ENCODE data around the gene SH3RF3. TPM values are rescaled to one million over a fixed set of nuclear protein-coding genes. Genes with fewer than 3 reads are reported as not detected.
"Not testable (repeated sequence)": the region's sequence is repeated elsewhere in the genome, so short reads cannot be mapped to it uniquely, and the experiment has no call there.

The SH3RF3 gene
- total RNA-seq, 1 donor from 2014 or later: 1.3 TPM

DNA sequence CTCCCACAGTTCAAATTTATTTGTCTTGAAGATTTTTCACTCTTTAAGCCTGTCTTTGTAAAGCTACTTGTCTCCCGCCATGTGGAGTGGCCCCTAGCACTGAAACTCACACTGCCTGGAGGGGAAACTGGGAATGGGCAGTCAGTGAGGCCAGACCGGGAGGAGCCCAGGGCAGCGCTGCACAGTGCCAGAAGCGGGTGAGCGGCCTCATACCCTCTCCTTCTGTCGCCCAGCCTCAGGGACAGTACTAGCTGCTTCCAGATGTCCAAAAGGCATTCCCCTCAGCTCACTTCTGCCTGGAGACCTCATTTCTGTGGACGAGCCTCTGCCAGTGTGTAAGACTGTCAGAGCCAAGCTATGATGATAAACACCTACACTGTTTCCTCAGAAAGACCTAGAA is 404.8 kb downstream of the SH3RF3 start:
- Mint-ChIP-seq H3K4me3 (ENCODE audit: low read depth) (no peak overlapping the region), H3K36me3 (ENCODE audit: insufficient read depth) (peaks cover 7% of the 10 kb centered on the region), H3K27ac (no peak overlapping the region), H3K9me3 (ENCODE audit: low read depth) (peaks cover 16% of the 10 kb centered on the region), H3K4me1 (ENCODE audit: low read depth) (peaks cover 19% of the 10 kb centered on the region), H3K27me3 (peaks cover 2% of the 10 kb centered on the region)
- no peak for DNase-seq (ENCODE audit: low spot score, unreplicated experiment)
- TF ChIP-seq, protein P1, sequence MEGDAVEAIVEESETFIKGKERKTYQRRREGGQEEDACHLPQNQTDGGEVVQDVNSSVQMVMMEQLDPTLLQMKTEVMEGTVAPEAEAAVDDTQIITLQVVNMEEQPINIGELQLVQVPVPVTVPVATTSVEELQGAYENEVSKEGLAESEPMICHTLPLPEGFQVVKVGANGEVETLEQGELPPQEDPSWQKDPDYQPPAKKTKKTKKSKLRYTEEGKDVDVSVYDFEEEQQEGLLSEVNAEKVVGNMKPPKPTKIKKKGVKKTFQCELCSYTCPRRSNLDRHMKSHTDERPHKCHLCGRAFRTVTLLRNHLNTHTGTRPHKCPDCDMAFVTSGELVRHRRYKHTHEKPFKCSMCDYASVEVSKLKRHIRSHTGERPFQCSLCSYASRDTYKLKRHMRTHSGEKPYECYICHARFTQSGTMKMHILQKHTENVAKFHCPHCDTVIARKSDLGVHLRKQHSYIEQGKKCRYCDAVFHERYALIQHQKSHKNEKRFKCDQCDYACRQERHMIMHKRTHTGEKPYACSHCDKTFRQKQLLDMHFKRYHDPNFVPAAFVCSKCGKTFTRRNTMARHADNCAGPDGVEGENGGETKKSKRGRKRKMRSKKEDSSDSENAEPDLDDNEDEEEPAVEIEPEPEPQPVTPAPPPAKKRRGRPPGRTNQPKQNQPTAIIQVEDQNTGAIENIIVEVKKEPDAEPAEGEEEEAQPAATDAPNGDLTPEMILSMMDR (IDR thresholded peaks at IDR 0.05; ENCODE audit: unreplicated experiment): no peak

DNA sequence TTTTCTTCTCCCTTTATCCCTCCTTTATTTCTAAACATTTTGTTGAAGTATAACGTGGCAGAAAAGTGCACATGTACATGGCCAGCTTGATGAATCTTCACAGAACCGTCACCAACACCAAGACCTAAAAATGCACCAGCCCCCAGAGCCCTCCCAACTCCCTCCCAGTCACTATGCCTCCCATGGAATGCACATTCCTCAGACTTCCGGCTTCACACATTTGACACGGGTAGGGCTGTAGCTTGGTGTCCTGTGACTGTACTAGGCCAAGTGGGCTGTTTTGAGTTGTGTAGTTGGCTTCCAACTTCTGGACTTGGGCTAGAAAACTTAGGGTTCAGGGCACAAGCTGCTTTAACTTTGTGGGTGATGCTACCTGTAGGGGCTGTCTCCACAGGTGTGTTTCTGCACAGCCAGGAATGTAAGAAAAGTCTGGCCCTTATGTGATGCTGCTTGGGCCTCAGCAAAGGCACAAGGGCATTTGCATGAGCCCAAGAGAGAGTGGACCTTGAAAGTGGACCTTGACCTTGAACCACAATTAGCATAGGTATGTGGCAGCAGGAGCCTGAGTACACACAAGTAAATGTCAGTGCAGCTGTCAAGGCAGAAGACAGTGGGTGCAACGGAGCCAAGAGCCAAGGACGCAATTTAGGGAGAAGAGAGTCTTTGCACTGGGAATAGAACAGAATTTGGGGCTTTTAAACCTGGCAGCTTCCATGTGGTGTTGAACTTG is 406.4 kb downstream of the SH3RF3 start:
- peaks cover 9% of the 10 kb centered on the region for H3K36me3 Mint-ChIP-seq (ENCODE audit: insufficient read depth)
- H3K27ac Mint-ChIP-seq: peak overlapping the region; percentile 74
- H3K27me3 Mint-ChIP-seq: peaks cover 2% of the 10 kb centered on the region
- H3K4me3 Mint-ChIP-seq (ENCODE audit: low read depth): no peak overlapping the region
- H3K9me3 Mint-ChIP-seq (ENCODE audit: low read depth): peaks cover 16% of the 10 kb centered on the region
- DNase-seq (ENCODE audit: low spot score, unreplicated experiment): no peak
- TF ChIP-seq, protein P1 (IDR thresholded peaks at IDR 0.05; ENCODE audit: unreplicated experiment): no peak
- H3K4me1 Mint-ChIP-seq (ENCODE audit: low read depth): peaks cover 15% of the 10 kb centered on the region

DNA sequence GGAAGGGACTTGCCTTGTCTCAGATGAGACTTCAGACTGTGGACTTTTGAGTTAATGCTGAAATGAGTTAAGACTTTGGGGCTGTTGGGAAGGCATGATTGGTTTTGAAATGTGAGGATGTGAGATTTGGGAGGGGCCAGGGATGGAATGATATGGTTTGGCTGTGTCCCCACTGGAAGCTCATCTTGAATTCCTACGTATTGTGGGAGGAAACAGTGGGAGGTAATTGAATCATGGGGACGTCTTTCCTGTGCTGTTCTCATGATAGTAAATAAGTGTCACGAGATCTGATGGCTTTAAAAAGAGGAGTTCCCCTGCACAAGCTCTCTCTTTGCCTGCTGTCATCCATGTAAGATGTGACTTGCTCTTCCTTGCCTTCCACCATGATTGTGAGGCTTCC is 407.6 kb downstream of the SH3RF3 start:
- not testable (repeated sequence) for H3K27ac Mint-ChIP-seq; DNase-seq (ENCODE audit: low spot score, unreplicated experiment); H3K36me3 Mint-ChIP-seq (ENCODE audit: insufficient read depth); H3K4me3 Mint-ChIP-seq (ENCODE audit: low read depth); H3K27me3 Mint-ChIP-seq
- Mint-ChIP-seq H3K4me1 (ENCODE audit: low read depth) (peaks cover 11% of the 10 kb centered on the region), H3K9me3 (ENCODE audit: low read depth) (peaks cover 16% of the 10 kb centered on the region)

DNA sequence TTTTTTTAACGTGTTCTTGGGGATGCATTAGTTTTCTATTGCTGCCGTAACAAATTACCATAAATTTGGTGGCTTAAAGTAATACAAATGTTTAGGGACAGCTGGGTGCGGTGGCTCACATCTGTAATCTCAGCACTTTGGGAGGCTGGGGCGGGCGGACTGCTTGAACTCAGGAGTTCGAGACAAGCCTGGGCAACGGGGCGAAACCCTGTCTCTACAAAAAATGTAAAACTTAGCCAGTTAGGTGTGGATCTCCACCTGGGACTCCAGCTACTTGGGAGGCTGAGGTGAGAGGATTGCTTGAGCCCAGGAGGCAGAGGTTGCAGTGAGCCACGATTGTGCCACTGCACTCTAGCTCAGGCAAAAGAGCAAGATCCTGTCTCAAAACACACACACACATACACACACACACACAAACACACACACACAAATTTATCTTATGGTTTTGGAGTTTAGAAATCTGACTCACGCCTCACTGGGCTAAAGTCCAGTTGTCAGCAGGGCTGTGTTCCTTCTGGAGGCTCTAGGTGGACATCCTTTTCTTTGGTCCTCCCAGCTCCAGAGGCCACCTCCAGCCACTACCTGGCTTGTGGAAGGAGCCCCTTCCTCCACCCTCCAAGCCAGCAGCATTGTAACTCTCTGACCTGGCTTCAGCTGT is 408.7 kb downstream of the SH3RF3 start:
- no peak for DNase-seq (ENCODE audit: low spot score, unreplicated experiment)
- peaks cover 11% of the 10 kb centered on the region for H3K4me1 Mint-ChIP-seq (ENCODE audit: low read depth)
- H3K27ac Mint-ChIP-seq: no peak overlapping the region
- H3K9me3 Mint-ChIP-seq (ENCODE audit: low read depth): peaks cover 16% of the 10 kb centered on the region
- TF ChIP-seq, protein P1 (IDR thresholded peaks at IDR 0.05; ENCODE audit: unreplicated experiment): no peak
- H3K36me3 Mint-ChIP-seq (ENCODE audit: insufficient read depth): peaks cover 9% of the 10 kb centered on the region
- no peak overlapping the region for H3K4me3 Mint-ChIP-seq (ENCODE audit: low read depth)
- no peaks in the 10 kb centered on the region for H3K27me3 Mint-ChIP-seq

DNA sequence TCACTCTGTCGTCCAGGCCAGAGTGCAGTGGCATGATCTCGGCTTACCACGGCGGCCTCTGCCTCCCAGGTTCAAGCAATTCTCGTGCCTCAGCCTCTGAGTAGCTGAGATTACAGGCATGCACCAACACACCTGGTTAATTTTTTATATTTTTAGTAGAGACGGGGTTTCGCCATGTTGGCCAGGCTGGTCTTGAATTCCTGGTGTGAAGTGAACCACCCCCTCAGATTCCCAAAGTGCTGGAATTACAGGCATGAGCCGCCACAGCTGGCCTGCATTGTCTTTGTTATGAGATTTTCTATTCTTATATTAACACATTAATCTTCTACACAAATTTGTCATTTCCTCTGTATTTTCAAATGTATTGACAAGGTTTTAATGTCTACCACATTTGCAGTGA is 409.5 kb downstream of the SH3RF3 start:
- H3K27me3 Mint-ChIP-seq: no peaks in the 10 kb centered on the region
- TF ChIP-seq, protein P1 (IDR thresholded peaks at IDR 0.05; ENCODE audit: unreplicated experiment): no peak
- no peak overlapping the region for H3K27ac Mint-ChIP-seq
- peaks cover 11% of the 10 kb centered on the region for H3K4me1 Mint-ChIP-seq (ENCODE audit: low read depth)
- no peak overlapping the region for H3K4me3 Mint-ChIP-seq (ENCODE audit: low read depth)
- peaks cover 16% of the 10 kb centered on the region for H3K9me3 Mint-ChIP-seq (ENCODE audit: low read depth)
- DNase-seq (ENCODE audit: low spot score, unreplicated experiment): no peak
- peaks cover 9% of the 10 kb centered on the region for H3K36me3 Mint-ChIP-seq (ENCODE audit: insufficient read depth)
